Activated CD8-positive, alpha-beta memory T cell treated with anti-CD3 and anti-CD28 coated beads, Interleukin-2, amount 50 U/mL, for 48 hours (primary cell): ENCODE results near the gene RIMKLB.
"Not testable (repeated sequence)": the region's sequence is repeated elsewhere in the genome, so short reads cannot be mapped to it uniquely, and the experiment has no call there.

Experiments
- DNase-seq: peaks from one replicate; pipeline ENCODE4 v3.0.0-alpha.2; 2020

Gene RIMKLB

DNA sequence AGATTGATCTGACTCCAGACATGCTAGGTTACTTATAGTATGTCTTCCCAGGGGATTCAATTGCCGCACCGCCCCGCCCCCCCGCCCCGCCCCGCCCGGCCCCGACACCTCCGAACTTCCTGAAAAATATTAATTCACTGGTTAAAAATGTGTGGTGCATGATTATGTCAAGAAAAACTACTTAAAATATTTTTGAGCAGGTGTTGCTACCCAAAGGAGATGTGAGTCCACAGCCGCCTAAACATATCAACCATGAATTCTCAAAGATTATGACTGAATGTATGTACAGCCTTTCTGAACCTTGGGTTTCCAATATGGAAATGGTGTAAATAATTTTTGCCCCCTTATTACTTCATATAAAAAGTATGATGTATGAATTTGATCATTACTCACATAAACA is 2.7 kb upstream of the RIMKLB start:
- DNase-seq = no peak

DNA sequence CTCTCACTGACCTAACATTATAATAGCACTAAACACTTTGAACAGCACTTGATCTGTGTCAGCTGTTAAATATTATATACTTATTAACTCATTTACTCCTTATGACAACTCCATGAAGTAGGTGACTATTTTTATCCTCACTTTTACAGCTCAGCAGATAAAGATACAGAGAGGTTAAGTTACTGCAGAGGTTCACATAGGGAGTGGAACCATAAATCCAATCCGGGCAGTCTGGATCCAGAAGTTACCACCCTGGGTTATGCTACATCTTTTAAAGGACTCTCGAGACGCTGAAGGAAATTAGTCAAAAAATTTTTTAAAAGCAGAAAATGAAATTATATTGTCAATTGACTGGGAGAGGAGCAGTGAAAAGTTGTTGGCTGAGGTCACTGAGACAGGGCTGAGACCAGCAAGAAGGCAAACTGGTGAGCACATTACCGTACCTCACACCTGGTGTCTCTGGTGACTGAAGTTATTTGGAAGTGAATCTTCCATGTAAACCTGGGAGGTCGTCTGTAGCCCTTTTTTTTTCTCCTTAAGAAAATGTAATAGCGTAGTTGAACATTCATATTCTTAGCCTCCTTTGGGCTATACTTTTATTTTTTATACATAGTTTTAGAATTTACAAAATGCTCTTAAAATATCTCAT is 1.2 kb upstream of the RIMKLB start:
- DNase-seq = no peak

GRCh38 chr12:8697120-8697475 is 693 bp upstream of the RIMKLB start:
- DNase-seq = no peak

DNA sequence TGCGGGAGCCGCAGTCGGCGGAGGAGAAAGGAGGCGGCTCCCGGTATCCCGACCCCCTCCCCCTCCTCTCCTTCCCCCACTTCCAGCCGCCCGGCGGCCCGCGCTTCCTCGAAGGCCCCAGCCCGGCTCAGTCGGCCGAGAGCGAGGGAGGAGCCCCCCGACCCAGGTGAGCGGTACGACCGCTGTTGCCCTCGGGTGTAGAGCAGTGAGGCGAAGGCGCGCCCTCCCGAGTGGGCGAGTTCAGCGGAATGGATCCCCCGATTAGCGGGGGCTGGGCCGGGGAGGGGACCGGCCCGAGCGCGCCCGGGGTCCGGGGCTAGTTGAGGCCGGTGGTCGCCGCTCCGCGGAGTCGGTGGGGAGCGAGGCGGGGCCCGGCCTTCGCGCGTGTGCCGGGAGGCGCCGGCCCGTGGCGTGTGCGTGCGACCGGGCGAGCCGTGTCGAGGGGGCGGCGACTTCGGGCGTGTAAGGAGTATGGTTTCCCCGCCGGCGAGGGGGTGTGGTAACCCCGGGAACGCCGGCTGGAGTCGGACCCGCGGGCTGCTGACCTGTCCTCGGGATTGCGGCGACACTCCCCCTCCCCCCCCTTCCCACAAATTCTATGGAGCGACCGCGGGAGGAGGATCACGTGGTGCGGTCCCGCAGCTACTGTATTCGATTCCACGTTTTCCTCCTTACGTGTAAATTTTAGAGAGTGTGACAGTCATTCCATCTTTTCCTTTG is 501 bp downstream of the RIMKLB start:
- peak; percentile 71 for DNase-seq

- no peak for DNase-seq
Observed at GRCh38 chr12:8698879-8699278, 1.1 kb downstream of the RIMKLB start.

- no peak for DNase-seq
Observed at GRCh38 chr12:8699714-8700113, 1.9 kb downstream of the RIMKLB start.

GRCh38 chr12:8701046-8701660 is 3.4 kb downstream of the RIMKLB start:
- DNase-seq = no peak

- no peak for DNase-seq
Observed at GRCh38 chr12:8702159-8702558, 4.4 kb downstream of the RIMKLB start.

- DNase-seq = no peak
Observed at GRCh38 chr12:8709124-8709830, 11.5 kb downstream of the RIMKLB start.

- DNase-seq = no peak
Observed at GRCh38 chr12:8712572-8712971, 14.8 kb downstream of the RIMKLB start.

DNA sequence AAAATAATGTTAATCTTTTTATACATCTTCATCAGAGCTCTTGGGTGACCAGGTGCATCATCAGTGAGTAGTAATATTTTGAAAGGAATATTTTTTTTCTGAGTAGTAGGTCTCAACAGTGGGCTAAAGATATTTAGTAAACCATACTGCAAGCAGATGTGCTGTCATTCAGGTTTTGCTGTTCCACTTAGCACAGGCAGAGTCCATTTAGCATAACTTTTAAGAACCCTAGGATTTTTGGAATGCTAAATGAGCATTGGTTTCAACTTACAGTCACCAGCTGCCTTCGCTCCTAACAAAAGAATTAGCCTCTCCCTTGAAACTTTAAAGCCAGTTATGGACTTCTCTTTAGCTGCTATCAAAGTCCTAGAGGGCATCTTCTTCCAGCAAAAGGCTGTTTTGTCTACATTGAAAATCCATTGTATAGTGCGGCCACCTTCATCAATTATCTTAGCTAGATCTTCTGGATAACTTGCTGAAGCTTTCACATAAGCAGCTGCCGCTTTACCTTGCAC is 24.6 kb downstream of the RIMKLB start:
- no peak for DNase-seq

DNA sequence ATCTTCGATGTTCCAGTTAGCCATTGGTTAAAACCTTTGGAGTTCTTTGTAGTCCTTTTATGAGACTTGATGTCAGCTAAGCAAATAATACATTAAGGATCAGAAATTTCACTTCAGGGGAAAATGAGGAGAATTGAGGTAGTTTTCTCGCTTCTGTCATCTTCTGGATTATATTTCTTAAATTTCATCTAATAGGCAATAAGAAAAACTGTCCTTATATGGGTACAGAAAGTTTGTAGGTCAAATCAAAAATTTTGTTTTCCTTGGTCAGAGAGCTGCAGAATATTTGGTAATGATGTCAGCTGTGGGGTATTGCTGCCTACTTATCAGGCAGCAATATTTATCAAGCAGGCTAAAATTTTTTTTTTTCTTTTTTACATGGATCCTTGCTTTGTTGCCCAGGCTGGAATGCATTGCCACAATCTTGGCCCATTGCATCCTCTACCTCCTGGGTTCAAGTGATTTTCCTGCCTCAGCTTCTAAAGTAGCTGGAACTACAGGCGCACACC is 37.1 kb downstream of the RIMKLB start:
- DNase-seq = no peak

- no peak for DNase-seq
Observed at GRCh38 chr12:8742501-8742900, 44.7 kb downstream of the RIMKLB start.

- not testable (repeated sequence) for DNase-seq
Observed at GRCh38 chr12:8743121-8743520, 45.3 kb downstream of the RIMKLB start.

DNA sequence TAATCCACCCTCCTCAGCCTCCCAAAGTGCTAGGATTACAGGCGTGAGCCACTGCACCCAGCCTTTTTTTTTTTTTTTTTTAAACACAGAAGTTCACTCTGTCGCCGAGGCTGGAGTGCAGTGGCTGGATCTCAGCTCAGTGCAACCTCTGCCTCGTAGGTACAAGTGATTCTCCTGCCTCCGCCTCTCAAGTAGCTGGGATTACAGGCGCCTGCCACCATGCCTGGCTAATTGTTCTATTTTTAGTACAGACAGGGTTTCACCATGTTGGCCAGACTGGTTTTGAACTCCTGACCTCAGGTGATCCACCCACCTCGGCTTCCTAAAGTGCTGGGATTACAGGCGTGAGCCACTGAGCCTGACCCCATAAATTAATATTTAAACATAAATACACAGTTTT is 47.8 kb downstream of the RIMKLB start:
- not testable (repeated sequence) for DNase-seq

DNA sequence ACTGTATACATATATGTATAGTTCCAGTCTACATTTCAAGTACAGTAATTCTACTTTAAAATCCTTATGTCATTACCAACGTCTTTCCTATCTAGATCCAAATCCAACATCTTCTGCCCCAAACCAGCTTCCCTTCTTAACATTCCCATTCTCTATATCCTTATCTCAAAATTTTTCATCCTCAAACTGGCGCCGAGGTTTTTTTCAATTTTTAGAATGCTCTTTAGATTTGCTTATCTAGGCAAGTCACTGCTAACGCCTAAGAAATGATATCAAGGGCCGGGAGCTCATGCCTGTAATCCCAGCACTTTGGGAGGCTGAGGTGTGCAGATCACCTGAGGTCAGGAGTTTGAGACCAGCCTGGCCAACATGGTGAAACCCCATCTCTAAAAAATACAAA is 48.3 kb downstream of the RIMKLB start:
- no peak for DNase-seq

DNA sequence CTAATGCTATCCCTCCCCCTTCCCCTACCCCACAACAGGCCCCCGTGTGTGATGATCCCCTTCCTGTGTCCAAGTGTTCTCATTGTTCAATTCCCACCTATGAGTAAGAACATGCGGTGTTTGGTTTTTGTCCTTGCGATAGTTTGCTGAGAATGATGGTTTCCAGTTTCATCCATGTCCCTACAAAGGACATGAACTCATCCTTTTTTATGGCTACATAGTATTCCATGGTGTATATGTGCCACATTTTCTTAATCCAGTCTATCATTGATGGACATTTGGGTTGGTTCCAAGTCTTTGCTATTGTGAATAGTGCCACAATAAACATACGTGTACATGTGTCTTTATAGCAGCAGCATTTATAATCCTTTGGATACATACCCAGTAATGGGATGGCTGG is 62.3 kb downstream of the RIMKLB start:
- not testable (repeated sequence) for DNase-seq

- DNase-seq = not testable (repeated sequence)
Observed at GRCh38 chr12:8762701-8763100, 64.9 kb downstream of the RIMKLB start.

DNA sequence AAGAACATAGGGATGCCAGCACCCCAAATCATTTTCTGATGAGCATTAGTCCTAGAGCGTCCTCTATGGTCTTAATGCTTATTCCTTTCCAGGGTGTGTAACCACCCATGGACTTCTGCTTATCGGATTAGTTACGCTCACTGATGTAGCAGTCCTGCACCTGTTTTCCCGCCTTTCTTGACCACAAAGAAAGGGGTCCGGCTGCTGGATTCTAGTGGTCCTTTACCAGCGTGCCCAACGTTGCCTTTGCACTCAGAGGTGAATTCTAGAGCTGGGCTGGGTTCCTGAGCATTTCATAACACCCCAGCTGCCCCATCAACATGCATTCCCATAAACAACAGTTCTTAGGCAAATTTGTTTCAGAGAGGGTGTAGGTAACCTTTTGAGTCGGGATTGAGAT is 68.3 kb downstream of the RIMKLB start:
- not testable (repeated sequence) for DNase-seq

DNA sequence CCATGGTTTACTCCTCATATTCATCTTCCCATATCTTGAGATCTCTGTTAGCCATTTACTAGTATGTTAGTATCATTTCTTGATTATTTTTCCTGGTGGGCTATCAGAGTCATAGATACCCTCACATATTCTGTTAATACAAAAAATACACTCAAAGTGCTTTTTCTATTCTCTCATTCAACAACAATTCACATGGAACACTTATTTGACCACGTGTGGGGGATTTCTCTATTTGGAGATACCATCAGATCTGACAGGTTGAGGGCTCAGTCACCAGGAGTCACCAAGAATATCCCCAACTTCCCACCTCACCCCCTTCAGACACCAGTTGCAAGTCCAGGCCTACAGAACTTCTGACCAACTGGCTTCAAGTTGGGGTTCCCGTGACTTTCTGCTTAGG is 72.7 kb downstream of the RIMKLB start:
- DNase-seq = no peak

- DNase-seq = no peak
Observed at GRCh38 chr12:8771072-8771471, 73.3 kb downstream of the RIMKLB start.

DNA sequence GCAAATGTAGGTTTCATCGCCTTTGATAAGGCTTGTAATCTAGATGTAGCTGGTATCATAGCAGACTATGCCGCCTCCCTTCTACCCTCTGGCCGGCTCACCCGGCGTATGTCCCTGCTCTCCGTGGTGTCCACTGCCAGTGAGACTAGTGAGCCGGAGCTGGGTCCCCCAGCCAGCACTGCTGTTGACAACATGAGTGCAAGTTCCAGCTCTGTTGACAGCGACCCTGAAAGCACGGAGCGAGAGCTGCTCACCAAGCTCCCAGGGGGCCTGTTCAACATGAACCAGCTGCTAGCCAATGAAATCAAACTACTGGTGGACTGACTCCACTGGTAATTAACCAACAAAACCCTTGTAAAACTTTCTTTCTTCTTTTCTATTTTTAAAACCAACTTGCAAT is 75.7 kb downstream of the RIMKLB start:
- no peak for DNase-seq

DNA sequence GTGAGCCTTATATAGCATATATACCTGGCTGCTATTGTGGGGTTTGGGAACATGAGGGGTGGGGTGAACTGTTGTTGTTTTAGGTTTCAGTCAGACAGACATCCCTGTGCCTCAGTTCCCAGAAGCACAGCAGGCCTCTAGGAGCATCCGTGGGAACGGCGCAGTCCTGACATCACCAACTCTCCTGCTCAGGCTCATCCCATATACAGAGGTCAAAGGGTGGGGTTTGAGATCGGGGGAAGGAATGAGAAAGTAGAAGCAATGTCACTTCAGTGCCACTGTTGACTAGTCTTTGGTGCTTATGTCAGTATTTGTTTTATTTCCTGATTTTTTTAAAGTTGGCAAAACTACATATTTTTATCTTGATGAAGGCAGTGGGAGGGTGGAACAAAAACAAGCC is 81.5 kb downstream of the RIMKLB start:
- DNase-seq = no peak
